ENCODE data around the gene TXNDC12. TPM values are rescaled to one million over a fixed set of nuclear protein-coding genes. Genes with fewer than 3 reads are reported as not detected.
"Not testable (repeated sequence)": the region's sequence is repeated elsewhere in the genome, so short reads cannot be mapped to it uniquely, and the experiment has no call there.

The TXNDC12 gene
- total and polyA plus RNA-seq, 12 donors, result 14.5 to 74.8 (median 48.2) TPM

- 0 to 2% (median 0%) methylated on average over 12 of the region's 12 CpGs for WGBS, 4 donors
- Histone ChIP-seq H3K27ac (peak overlapping the region; percentile 51 to 97 (median 92)), H3K9me3 (replicated peaks in 1 of 3) (no peaks in the 10 kb centered on the region), H3K27me3 (no peaks in the 10 kb centered on the region), H3K4me3 (peak overlapping the region in 3 of 4 donors; percentile 29 to 87 (median 83)), H3K4me1 (replicated peaks in 1 of 2) (peaks cover 30 to 44% of the 10 kb centered on the region in 2 donors), H3K36me3 (replicated peaks in 1 of 2) (peaks cover 0 to 20% of the 10 kb centered on the region in 2 donors)
- TF ChIP-seq POLR2A (IDR thresholded peaks at IDR 0.05), result no peak
- TF ChIP-seq, protein P1, sequence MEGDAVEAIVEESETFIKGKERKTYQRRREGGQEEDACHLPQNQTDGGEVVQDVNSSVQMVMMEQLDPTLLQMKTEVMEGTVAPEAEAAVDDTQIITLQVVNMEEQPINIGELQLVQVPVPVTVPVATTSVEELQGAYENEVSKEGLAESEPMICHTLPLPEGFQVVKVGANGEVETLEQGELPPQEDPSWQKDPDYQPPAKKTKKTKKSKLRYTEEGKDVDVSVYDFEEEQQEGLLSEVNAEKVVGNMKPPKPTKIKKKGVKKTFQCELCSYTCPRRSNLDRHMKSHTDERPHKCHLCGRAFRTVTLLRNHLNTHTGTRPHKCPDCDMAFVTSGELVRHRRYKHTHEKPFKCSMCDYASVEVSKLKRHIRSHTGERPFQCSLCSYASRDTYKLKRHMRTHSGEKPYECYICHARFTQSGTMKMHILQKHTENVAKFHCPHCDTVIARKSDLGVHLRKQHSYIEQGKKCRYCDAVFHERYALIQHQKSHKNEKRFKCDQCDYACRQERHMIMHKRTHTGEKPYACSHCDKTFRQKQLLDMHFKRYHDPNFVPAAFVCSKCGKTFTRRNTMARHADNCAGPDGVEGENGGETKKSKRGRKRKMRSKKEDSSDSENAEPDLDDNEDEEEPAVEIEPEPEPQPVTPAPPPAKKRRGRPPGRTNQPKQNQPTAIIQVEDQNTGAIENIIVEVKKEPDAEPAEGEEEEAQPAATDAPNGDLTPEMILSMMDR (IDR thresholded peaks at IDR 0.05), result no peak
- intact Hi-C loops (cut with DNase I), result no loop called here
- DNase-seq, result no peak
Measured at GRCh38 chr1:52055866-52056162, 823 bp upstream of the TXNDC12 start.

DNA sequence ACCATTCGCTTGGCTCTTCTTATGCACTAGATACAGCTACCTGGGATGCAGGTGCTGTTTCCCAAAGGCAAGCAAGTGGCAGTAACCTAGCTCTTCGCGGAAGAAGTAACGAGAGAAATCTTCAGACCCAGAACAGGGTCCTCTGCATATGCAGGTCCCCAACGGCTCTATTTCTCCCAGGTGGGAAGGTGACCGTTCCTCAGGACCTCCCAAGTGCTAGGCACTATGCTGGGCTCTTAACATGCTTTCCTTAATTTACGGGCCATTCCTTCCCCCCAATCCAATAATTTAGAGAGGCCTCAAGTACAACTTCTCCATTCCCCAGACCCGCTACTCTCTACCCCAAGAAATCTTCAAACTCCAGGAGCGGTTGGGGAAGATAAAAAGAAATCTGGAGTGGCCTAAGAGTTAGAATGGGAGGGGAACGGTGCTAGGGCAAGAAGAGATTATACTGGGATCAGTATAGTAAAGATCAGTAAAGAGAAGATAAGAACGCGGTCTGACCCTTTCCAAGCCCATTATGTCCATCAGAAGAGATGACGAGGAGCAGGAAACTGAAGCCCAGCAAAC is 410 bp downstream of the TXNDC12 start:
- peaks cover 0 to 12% of the 10 kb centered on the region in 2 donors for H3K36me3 ChIP-seq (replicated peaks in 1 of 2)
- TF ChIP-seq, protein P1 (IDR thresholded peaks at IDR 0.05), result no peak
- no peak for TF ChIP-seq POLR2A (IDR thresholded peaks at IDR 0.05)
- no peak for DNase-seq
- peak overlapping the region; percentile 29 to 87 (median 72) for H3K4me3 ChIP-seq
- peaks cover 27 to 43% of the 10 kb centered on the region in 2 donors for H3K4me1 ChIP-seq (replicated peaks in 1 of 2)
- H3K9me3 ChIP-seq (replicated peaks in 1 of 3), result no peaks in the 10 kb centered on the region
- intact Hi-C loops (cut with DNase I), result no loop called here
- peak overlapping the region; percentile 51 to 97 (median 92) for H3K27ac ChIP-seq
- H3K27me3 ChIP-seq, result no peaks in the 10 kb centered on the region
- WGBS, 4 donors, result 3 to 5% (median 4%) methylated on average over 13 of the region's 13 CpGs

GRCh38 chr1:52053862-52054261 is 1.1 kb downstream of the TXNDC12 start:
- no peak for DNase-seq
- Histone ChIP-seq H3K4me1 (replicated peaks in 1 of 2) (peaks cover 21 to 35% of the 10 kb centered on the region in 2 donors), H3K27me3 (no peaks in the 10 kb centered on the region), H3K27ac (no peak overlapping the region), H3K36me3 (replicated peaks in 1 of 2) (peaks cover 0 to 12% of the 10 kb centered on the region in 2 donors), H3K9me3 (replicated peaks in 1 of 3) (no peaks in the 10 kb centered on the region), H3K4me3 (peak overlapping the region in 1 of 4 donors; percentile 83)
- WGBS, 4 donors, result 85 to 100% (median 88%) methylated on average over 1 of the region's 1 CpG
- TF ChIP-seq, protein P1 (IDR thresholded peaks at IDR 0.05), result no peak
- TF ChIP-seq POLR2A (IDR thresholded peaks at IDR 0.05), result no peak
- intact Hi-C loops (cut with DNase I), result no loop called here

DNA sequence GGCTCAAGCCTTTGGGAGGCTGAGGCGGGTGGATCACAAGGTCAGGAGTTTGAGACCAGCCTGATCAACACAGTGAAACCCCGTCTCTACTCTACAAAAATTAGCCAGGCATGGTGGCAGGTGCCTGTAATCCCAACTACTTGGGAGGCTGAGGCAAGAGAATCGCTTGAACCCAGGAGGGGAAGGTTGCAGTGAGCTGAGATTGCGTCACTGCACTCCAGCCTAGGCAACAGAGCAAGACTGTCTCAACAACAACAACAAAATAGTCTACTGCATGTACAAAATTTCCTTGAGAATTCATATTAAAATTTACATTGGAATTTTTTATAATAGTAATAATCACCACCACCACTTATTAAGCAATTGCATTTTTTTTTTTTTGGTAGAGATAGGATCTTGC is 5.7 kb downstream of the TXNDC12 start:
- H3K27me3 ChIP-seq; H3K9me3 ChIP-seq (replicated peaks in 1 of 3); H3K27ac ChIP-seq; intact Hi-C loops (cut with DNase I); H3K4me3 ChIP-seq; DNase-seq: not testable (repeated sequence)
- 92 to 99% (median 96%) methylated on average over 4 of the region's 4 CpGs for WGBS, 4 donors
- peaks cover 0 to 12% of the 10 kb centered on the region in 2 donors for H3K36me3 ChIP-seq (replicated peaks in 1 of 2)
- H3K4me1 ChIP-seq (replicated peaks in 1 of 2), result peaks cover 4 to 12% of the 10 kb centered on the region in 2 donors

- H3K27ac ChIP-seq; H3K27me3 ChIP-seq; DNase-seq; H3K4me1 ChIP-seq (replicated peaks in 1 of 2); H3K36me3 ChIP-seq (replicated peaks in 1 of 2); intact Hi-C loops (cut with DNase I); H3K4me3 ChIP-seq; H3K9me3 ChIP-seq (replicated peaks in 1 of 3): not testable (repeated sequence)
- WGBS, 4 donors, result 93 to 97% (median 95%) methylated on average over 4 of the region's 4 CpGs
Measured at GRCh38 chr1:52045666-52046195, 9.3 kb downstream of the TXNDC12 start.

All from adrenal gland (tissue), 12 donors.